GM23248 (cell line): ENCODE measurements around the gene ACTR3C.
"Not testable (repeated sequence)": the region's sequence is repeated elsewhere in the genome, so short reads cannot be mapped to it uniquely, and the experiment has no call there.

Experiments used
- EZH2 ChIP-seq: fragments of 200-600 bp; sonication (generic); IDR thresholded peaks from 2 replicates; pipeline ENCODE4 v1.6.1; 2018; ENCODE audit warnings: antibody characterized with exemption, mild to moderate bottlenecking; ENCODE audit not compliant: insufficient read depth, poor library complexity, severe bottlenecking
- EZH2phosphoT487 ChIP-seq: fragments of 200-600 bp; sonication (generic); IDR thresholded peaks from 2 replicates; pipeline ENCODE4 v1.6.1; 2018; ENCODE audit warnings: antibody characterized with exemption, moderate library complexity, mild to moderate bottlenecking, low read depth; ENCODE audit not compliant: insufficient read depth

GRCh38 chr7:150288816-150289215 is 34.5 kb downstream of the ACTR3C start:
- not testable (repeated sequence) for TF ChIP-seq EZH2, EZH2phosphoT487
